ENCODE data around the gene IL22. TPM values are rescaled to one million over a fixed set of nuclear protein-coding genes. Genes with fewer than 3 reads are reported as not detected.

IL22 gene
- total RNA-seq, 4 donors from 2014 or later = not detected

GRCh38 chr12:68272732-68273131, 19.3 kb upstream of the IL22 start:
- no peak for TF ChIP-seq CTCF (IDR thresholded peaks at IDR 0.05; ENCODE audit: low read depth)

GRCh38 chr12:68271346-68271745, 17.9 kb upstream of the IL22 start:
- TF ChIP-seq CTCF (IDR thresholded peaks at IDR 0.05; ENCODE audit: low read depth) = no peak

- no peak for TF ChIP-seq CTCF (IDR thresholded peaks at IDR 0.05; ENCODE audit: low read depth)
These were observed 17.0 kb upstream of the IL22 start for GRCh38 chr12:68270358-68270757.

GRCh38 chr12:68269779-68270178, 16.4 kb upstream of the IL22 start:
- no peak for TF ChIP-seq CTCF (IDR thresholded peaks at IDR 0.05; ENCODE audit: low read depth)

GRCh38 chr12:68268967-68269366, 15.6 kb upstream of the IL22 start:
- TF ChIP-seq CTCF (IDR thresholded peaks at IDR 0.05; ENCODE audit: low read depth) = no peak

- TF ChIP-seq CTCF (IDR thresholded peaks at IDR 0.05; ENCODE audit: low read depth) = no peak
These were observed 14.5 kb upstream of the IL22 start for GRCh38 chr12:68267892-68268396.

- no peak for TF ChIP-seq CTCF (IDR thresholded peaks at IDR 0.05; ENCODE audit: low read depth)
These were observed 11.5 kb upstream of the IL22 start for GRCh38 chr12:68264857-68265256.
